GM12864 (cell line): ENCODE measurements around the gene SHISAL2A.

Experiments
- DNase-seq: peaks from one replicate; pipeline ENCODE4 v3.0.0-alpha.2; 2011; ENCODE audit warnings: low read depth
- H3K4me3 ChIP-seq: 2 replicates; pipeline ENCODE4 v1.5.1; 2011; ENCODE audit warnings: mild to moderate bottlenecking, low read depth, low read length, control low read depth
- TF ChIP-seq, protein P1 (sequence below): IDR thresholded peaks from 2 replicates; pipeline ENCODE4 v1.5.1; 2011; ENCODE audit warnings: low read depth, mild to moderate bottlenecking, moderate library complexity, low read length, control low read depth, inconsistent platforms; ENCODE audit errors: missing control alignments

SHISAL2A gene

DNA sequence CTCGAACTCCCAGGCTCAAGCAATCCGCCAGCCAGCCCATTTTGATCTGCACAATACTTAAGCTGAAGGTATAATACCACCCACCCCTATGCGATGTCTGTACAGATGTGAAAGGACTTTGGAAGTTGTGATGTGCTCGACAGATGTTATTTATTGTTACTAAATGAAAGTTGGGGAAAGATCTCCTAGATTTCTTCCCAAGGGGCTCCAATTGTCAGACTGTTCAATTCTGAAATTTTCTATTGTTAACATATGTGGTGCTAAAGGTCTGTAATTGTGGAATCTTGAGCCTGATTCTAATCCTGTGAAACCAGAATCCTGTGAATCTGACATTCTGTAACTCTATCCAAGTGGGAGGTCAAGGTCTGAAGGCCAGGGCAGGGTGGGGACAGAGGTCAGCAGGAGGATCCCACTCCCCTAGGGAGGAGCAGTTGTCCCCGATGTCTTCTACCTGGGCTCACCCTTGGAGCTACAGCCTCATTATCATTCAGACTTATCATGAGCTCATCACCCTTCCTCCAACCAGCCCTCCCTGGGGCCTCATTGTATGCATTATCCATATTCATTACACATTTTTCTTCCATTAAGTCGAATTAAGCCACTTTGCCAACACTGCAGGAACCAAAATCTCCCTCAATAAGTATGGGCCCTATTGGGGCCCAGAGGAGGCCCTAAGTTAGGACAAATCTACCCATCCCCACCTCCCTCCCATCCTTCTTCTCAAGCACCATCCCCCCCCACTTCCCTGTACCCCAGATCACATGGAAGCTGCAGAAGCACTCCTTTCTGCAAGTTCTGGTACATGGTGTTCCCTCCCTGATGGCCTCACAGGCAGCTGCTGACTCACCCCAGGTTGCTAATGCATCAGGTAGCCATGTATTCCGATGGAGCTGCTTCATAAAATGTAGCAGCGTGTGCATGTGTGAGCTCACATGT, 32.3 kb downstream of the SHISAL2A start:
- H3K4me3 ChIP-seq, result no peak overlapping the region
- TF ChIP-seq, protein P1, sequence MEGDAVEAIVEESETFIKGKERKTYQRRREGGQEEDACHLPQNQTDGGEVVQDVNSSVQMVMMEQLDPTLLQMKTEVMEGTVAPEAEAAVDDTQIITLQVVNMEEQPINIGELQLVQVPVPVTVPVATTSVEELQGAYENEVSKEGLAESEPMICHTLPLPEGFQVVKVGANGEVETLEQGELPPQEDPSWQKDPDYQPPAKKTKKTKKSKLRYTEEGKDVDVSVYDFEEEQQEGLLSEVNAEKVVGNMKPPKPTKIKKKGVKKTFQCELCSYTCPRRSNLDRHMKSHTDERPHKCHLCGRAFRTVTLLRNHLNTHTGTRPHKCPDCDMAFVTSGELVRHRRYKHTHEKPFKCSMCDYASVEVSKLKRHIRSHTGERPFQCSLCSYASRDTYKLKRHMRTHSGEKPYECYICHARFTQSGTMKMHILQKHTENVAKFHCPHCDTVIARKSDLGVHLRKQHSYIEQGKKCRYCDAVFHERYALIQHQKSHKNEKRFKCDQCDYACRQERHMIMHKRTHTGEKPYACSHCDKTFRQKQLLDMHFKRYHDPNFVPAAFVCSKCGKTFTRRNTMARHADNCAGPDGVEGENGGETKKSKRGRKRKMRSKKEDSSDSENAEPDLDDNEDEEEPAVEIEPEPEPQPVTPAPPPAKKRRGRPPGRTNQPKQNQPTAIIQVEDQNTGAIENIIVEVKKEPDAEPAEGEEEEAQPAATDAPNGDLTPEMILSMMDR, result no peak
- no peak for DNase-seq

DNA sequence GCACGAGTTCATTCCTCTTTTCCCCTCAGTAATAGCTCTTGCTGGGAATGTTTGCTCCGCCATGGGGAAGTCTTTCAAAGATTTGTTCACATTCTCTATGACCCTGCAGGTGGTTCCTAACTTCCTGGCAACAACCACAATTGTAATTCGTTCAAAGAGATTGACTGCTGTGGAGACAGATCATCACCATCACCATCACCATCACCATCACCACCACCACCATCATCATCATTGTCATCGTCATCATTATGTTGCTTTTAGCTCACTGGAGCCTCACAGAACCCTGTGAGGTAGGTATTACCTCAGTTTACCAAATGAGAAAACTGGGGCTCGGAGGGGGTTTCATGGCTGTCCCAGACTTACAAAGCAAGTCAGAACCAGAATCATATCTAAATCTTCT, 34.3 kb downstream of the SHISAL2A start:
- DNase-seq, result no peak
- TF ChIP-seq, protein P1, result no peak
- H3K4me3 ChIP-seq, result no peak overlapping the region

DNA sequence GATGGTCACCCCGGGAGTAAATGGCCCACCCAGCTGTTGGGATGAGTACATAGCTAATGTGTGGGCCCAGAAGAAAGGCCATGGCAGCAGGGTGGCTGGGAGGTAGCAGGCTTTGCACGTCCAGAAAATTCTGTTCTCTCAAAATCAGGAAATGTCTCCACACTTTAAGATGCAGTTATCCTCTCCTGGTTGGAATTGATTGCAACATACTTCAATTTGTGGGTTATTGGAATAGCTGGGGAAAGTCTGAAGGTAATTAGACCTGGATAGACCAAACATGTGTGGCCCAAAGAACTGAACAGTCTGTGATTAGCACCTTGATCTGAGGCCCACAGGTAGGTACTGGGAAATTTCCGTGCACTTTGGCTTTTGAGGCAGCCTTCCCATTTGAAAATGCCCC, 35.0 kb downstream of the SHISAL2A start:
- no peak overlapping the region for H3K4me3 ChIP-seq
- no peak for DNase-seq
- TF ChIP-seq, protein P1, result no peak

DNA sequence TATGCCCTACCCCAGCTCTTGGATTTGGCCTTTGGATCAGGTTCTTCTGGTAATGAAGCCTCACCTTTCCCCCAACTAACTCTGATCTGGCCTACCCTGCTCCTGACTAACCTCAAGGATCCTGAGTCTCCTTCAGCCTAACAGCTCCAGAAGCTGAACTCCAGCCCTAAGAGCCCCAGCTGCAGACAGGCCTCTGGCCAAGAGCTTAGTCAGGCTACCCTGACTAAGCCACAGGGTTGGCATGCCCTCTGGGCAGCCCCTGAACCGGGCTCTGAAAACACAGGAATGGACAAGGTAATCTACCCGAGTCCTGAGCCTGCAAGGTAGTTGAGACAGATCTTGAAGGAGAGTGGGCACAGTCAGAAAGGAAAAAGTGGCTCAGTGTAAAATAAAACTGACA, 35.7 kb downstream of the SHISAL2A start:
- TF ChIP-seq, protein P1, result no peak
- no peak overlapping the region for H3K4me3 ChIP-seq
- DNase-seq, result no peak

DNA sequence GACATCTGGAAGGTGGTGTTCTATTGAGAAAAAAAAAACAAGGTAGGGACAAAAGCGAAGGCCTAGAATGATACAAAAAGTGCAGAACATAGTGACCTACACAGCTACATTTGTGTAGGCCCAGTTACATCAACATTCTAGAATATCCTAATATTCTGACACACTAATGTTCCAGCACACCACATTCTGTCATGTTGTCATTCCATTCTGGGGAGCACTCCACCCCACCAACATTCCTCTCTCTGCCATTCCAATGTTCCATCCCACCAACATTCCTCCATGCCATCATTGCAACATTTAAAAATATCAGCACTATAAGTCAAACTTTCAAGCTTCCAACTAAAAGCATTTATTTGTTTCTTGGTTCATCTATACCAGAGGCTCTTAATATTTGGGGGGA, 36.7 kb downstream of the SHISAL2A start:
- no peak for DNase-seq

DNA sequence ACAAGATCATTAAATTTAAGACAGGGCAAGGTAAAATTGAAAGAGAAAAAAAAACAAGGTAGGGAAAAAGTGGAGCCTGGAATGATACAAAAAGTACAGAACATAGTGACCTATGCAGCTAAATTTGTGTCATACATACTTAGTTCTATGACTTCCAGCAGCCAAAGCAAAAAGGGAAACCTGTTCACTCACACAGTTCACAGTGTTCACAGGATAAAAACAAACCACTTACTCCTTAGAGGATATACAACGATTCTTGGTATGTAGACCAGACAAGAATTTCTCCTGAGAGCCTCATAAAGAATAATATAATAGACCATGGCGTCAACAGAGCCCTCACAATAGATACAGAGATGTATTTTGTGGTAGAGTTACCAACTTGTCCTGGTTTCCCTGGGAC, 37.6 kb downstream of the SHISAL2A start:
- H3K4me3 ChIP-seq, result no peak overlapping the region
- DNase-seq, result no peak
- TF ChIP-seq, protein P1, result no peak

More for the DNA sequence above, 36.7 kb downstream of the SHISAL2A start:
- TF ChIP-seq, protein P1, result no peak
- H3K4me3 ChIP-seq, result no peak overlapping the region

DNA sequence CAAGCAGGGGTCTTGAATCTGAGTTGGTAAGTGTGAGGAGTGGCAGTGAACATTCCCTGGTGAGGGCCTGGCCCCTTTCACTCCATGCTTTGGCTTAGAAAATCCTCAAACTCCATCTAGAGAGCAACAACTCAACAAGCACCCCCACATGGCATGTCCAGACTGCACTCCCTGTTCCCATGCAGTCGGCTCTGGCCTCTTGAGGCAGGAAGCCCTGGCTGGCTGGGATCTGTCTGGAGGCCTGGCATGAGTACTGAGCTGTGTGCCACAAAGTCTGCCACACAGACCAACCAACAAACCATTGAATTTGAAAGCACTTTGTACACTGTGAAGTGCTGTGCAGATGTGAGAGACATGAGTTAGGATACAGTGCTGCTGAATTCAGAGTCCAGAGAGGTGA, 40.0 kb downstream of the SHISAL2A start:
- TF ChIP-seq, protein P1, result no peak
- DNase-seq, result no peak
- no peak overlapping the region for H3K4me3 ChIP-seq
